ENCODE results near the gene ZNF783.
"Not testable (repeated sequence)": the region's sequence is repeated elsewhere in the genome, so short reads cannot be mapped to it uniquely, and the experiment has no call there.

The ZNF783 gene

DNA sequence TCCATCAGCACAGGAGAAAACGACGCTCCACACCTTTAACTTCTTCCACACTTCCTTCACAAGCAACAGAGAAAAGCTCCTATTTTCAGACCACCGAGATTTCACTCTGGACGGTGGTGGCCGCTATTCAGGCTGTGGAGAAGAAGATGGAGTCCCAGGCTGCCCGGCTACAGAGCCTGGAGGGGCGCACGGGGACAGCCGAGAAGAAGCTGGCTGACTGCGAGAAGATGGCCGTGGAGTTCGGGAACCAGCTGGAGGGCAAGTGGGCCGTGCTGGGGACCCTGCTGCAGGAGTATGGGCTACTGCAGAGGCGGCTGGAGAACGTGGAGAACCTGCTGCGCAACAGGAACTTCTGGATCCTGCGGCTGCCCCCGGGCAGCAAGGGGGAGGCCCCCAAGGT lies 11.8 kb upstream of the ZNF783 start:
- H3K4me1 ChIP-seq (ENCODE audit: control extremely low read depth in 1 of 4, control insufficient read depth in 4 of 4, insufficient read depth in 4 of 4, low read length in 3 of 4); POLR2A ChIA-PET; H3K9me3 ChIP-seq (ENCODE audit: control extremely low read depth in 1 of 5, control insufficient read depth in 4 of 5, insufficient read depth in 2 of 5, low read depth in 1 of 5, low read length in 4 of 5); H3K4me3 ChIP-seq (ENCODE audit: control insufficient read depth in 1 of 7, extremely low read depth in 1 of 7, insufficient read depth in 4 of 7, low read depth in 2 of 7, low read length in 6 of 7); DNase-seq; H3K27me3 ChIP-seq (replicated peaks in 2 of 5; ENCODE audit: control insufficient read depth in 4 of 5, insufficient read depth in 5 of 5, low read length in 4 of 5); H3K27ac ChIP-seq (ENCODE audit: insufficient read depth in 1 of 2, low read depth in 1 of 2, low read length in 2 of 2, poor library complexity in 1 of 2, severe bottlenecking in 2 of 2): not testable (repeated sequence)
- WGBS (ENCODE audit: insufficient coverage), result 95% methylated on average over 13 of the region's 18 CpGs
- CTCF ChIA-PET, result interaction anchor here (1.5 kb wide), 1 partner anchor 9 kb away, joined by 3 read pairs; no protein-coding TSS in a partner anchor
- peaks cover 20 to 45% (median 41%) of the 10 kb centered on the region in 4 experiments for H3K36me3 ChIP-seq (ENCODE audit: control insufficient read depth in 4 of 4, insufficient read depth in 4 of 4, low read length in 3 of 4)

- H3K27me3 ChIP-seq (replicated peaks in 2 of 5; ENCODE audit: control insufficient read depth in 4 of 5, insufficient read depth in 5 of 5, low read length in 4 of 5); DNase-seq; H3K9me3 ChIP-seq (ENCODE audit: control extremely low read depth in 1 of 5, control insufficient read depth in 4 of 5, insufficient read depth in 2 of 5, low read depth in 1 of 5, low read length in 4 of 5); H3K27ac ChIP-seq (ENCODE audit: insufficient read depth in 1 of 2, low read depth in 1 of 2, low read length in 2 of 2, poor library complexity in 1 of 2, severe bottlenecking in 2 of 2); POLR2A ChIA-PET; H3K4me3 ChIP-seq (ENCODE audit: control insufficient read depth in 1 of 7, extremely low read depth in 1 of 7, insufficient read depth in 4 of 7, low read depth in 2 of 7, low read length in 6 of 7); H3K4me1 ChIP-seq (ENCODE audit: control extremely low read depth in 1 of 4, control insufficient read depth in 4 of 4, insufficient read depth in 4 of 4, low read length in 3 of 4): not testable (repeated sequence)
- WGBS (ENCODE audit: insufficient coverage), result 93% methylated on average over 9 of the region's 10 CpGs
- CTCF ChIA-PET, result interaction anchor here (1.8 kb wide), 1 partner anchor 10 kb away, joined by 12 read pairs; the partner anchor contains the start of gene ZNF783
- peaks cover 24 to 56% (median 48%) of the 10 kb centered on the region in 4 experiments for H3K36me3 ChIP-seq (ENCODE audit: control insufficient read depth in 4 of 4, insufficient read depth in 4 of 4, low read length in 3 of 4)
These were observed 10.5 kb upstream of the ZNF783 start for GRCh38 chr7:149251518-149251917.

- CTCF ChIA-PET, result interaction anchor here (1.1 to 1.8 kb wide), 2 partner anchors 9 to 11 kb away, joined by 3 to 12 read pairs; partner anchors contain the start of gene ZNF783
- H3K9me3 ChIP-seq (ENCODE audit: control extremely low read depth in 1 of 5, control insufficient read depth in 4 of 5, insufficient read depth in 2 of 5, low read depth in 1 of 5, low read length in 4 of 5), result no peaks in the 10 kb centered on the region
- 100% methylated on average over 2 of the region's 2 CpGs for WGBS (ENCODE audit: insufficient coverage)
- DNase-seq, result no peak
- no peaks in the 10 kb centered on the region for H3K27me3 ChIP-seq (replicated peaks in 2 of 5; ENCODE audit: control insufficient read depth in 4 of 5, insufficient read depth in 5 of 5, low read length in 4 of 5)
- no peak overlapping the region for H3K27ac ChIP-seq (ENCODE audit: insufficient read depth in 1 of 2, low read depth in 1 of 2, low read length in 2 of 2, poor library complexity in 1 of 2, severe bottlenecking in 2 of 2)
- peaks cover 24 to 57% (median 49%) of the 10 kb centered on the region in 4 experiments for H3K36me3 ChIP-seq (ENCODE audit: control insufficient read depth in 4 of 4, insufficient read depth in 4 of 4, low read length in 3 of 4)
- POLR2A ChIA-PET, result no interaction called here
- no peak overlapping the region for H3K4me3 ChIP-seq (ENCODE audit: control insufficient read depth in 1 of 7, extremely low read depth in 1 of 7, insufficient read depth in 4 of 7, low read depth in 2 of 7, low read length in 6 of 7)
- peaks cover 0 to 1% (median 0%) of the 10 kb centered on the region in 4 experiments for H3K4me1 ChIP-seq (ENCODE audit: control extremely low read depth in 1 of 4, control insufficient read depth in 4 of 4, insufficient read depth in 4 of 4, low read length in 3 of 4)
These were observed 9.6 kb upstream of the ZNF783 start for GRCh38 chr7:149252378-149252777.

DNA sequence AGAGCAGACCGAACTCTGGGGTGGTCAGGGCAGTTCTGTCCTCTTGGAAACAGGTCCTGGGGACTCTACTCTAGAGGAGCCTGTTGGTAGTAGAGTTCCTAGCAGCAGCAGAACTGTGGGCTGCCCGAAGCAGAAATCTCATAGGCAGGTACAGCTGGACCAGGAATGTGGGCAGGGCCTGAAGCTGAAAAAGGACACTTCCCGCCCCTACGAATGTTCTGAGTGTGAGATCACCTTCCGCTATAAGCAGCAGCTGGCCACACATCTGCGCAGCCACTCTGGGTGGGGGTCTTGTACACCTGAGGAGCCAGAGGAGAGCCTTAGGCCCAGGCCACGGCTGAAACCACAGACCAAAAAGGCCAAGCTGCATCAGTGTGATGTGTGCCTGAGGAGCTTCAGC lies 8.3 kb upstream of the ZNF783 start:
- WGBS (ENCODE audit: insufficient coverage), result 97% methylated on average over 7 of the region's 7 CpGs
- peaks cover 0 to 1% (median 0%) of the 10 kb centered on the region in 4 experiments for H3K4me1 ChIP-seq (ENCODE audit: control extremely low read depth in 1 of 4, control insufficient read depth in 4 of 4, insufficient read depth in 4 of 4, low read length in 3 of 4)
- H3K9me3 ChIP-seq (ENCODE audit: control extremely low read depth in 1 of 5, control insufficient read depth in 4 of 5, insufficient read depth in 2 of 5, low read depth in 1 of 5, low read length in 4 of 5), result no peaks in the 10 kb centered on the region
- H3K4me3 ChIP-seq (ENCODE audit: control insufficient read depth in 1 of 7, extremely low read depth in 1 of 7, insufficient read depth in 4 of 7, low read depth in 2 of 7, low read length in 6 of 7), result no peak overlapping the region
- no peaks in the 10 kb centered on the region for H3K27me3 ChIP-seq (replicated peaks in 2 of 5; ENCODE audit: control insufficient read depth in 4 of 5, insufficient read depth in 5 of 5, low read length in 4 of 5)
- POLR2A ChIA-PET, result no interaction called here
- DNase-seq, result no peak
- peaks cover 19 to 57% (median 49%) of the 10 kb centered on the region in 4 experiments for H3K36me3 ChIP-seq (ENCODE audit: control insufficient read depth in 4 of 4, insufficient read depth in 4 of 4, low read length in 3 of 4)
- CTCF ChIA-PET, result interaction anchor here (0.6 to 0.9 kb wide), 2 partner anchors 15 to 169 kb away, joined by 3 to 4 read pairs; no protein-coding TSS in a partner anchor
- no peak overlapping the region for H3K27ac ChIP-seq (ENCODE audit: insufficient read depth in 1 of 2, low read depth in 1 of 2, low read length in 2 of 2, poor library complexity in 1 of 2, severe bottlenecking in 2 of 2)

DNA sequence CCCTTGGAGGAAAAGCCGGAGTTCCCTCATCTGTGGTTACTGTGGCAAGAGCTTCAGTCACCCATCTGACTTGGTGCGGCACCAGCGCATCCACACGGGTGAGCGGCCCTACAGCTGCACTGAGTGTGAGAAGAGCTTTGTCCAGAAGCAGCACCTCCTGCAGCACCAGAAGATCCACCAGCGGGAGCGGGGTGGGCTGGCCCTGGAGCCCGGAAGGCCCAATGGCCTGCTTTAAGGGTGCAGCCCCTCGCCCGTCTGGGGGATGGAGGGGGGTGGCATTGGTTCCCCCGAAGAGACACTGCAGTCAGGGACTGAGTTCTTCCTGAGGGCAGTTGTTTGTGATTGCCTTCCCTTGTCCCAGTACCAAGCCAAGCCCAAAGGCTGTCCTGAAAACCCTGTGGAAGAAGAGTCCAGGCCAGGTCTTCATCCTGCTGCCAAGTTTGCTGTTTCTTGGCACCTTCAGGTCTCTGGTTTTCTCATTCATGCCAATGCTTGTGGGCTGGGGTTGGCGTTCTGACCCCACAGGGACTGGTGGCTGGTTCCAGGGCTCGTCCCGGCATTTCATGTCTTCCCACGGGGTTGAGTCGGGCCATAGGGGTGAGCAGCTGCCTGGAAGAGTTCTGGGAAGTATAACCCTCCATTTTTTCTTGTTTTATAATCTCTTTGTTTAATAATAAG lies 7.7 kb upstream of the ZNF783 start:
- Histone ChIP-seq H3K27ac (ENCODE audit: insufficient read depth in 1 of 2, low read depth in 1 of 2, low read length in 2 of 2, poor library complexity in 1 of 2, severe bottlenecking in 2 of 2) (no peak overlapping the region), H3K4me1 (ENCODE audit: control extremely low read depth in 1 of 4, control insufficient read depth in 4 of 4, insufficient read depth in 4 of 4, low read length in 3 of 4) (no peaks in the 10 kb centered on the region), H3K9me3 (ENCODE audit: control extremely low read depth in 1 of 5, control insufficient read depth in 4 of 5, insufficient read depth in 2 of 5, low read depth in 1 of 5, low read length in 4 of 5) (no peaks in the 10 kb centered on the region), H3K36me3 (ENCODE audit: control insufficient read depth in 4 of 4, insufficient read depth in 4 of 4, low read length in 3 of 4) (peaks cover 19 to 57% (median 49%) of the 10 kb centered on the region in 4 experiments), H3K27me3 (replicated peaks in 2 of 5; ENCODE audit: control insufficient read depth in 4 of 5, insufficient read depth in 5 of 5, low read length in 4 of 5) (no peaks in the 10 kb centered on the region), H3K4me3 (ENCODE audit: control insufficient read depth in 1 of 7, extremely low read depth in 1 of 7, insufficient read depth in 4 of 7, low read depth in 2 of 7, low read length in 6 of 7) (no peak overlapping the region)
- ChIA-PET POLR2A (no interaction called here), CTCF (no interaction called here)
- WGBS (ENCODE audit: insufficient coverage), result 98% methylated on average over 9 of the region's 16 CpGs
- no peak for DNase-seq

GRCh38 chr7:149255174-149255573 lies 6.8 kb upstream of the ZNF783 start:
- ChIA-PET CTCF (no interaction called here), POLR2A (no interaction called here)
- WGBS (ENCODE audit: insufficient coverage), result 100% methylated on average over 2 of the region's 5 CpGs

DNA sequence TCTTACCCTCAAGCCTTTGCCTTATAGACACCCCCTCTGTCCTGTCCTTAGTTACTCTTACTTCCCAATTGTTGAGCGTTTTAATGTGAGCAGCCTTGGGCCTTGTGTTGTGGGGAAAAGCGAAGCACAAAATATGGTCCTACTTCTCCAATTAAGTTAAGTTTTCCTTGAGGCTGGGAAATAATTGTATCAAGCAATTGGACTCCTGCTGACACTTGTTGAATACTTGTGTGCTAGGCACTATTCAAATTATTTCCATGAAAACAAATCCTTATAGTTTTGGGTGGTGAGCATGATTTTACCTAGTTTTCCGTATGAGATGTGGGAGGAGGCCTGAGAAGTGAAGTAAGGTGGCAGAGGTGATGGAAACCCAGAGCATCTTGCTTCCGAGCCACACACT lies 5.4 kb upstream of the ZNF783 start:
- peaks cover 19 to 45% (median 37%) of the 10 kb centered on the region in 4 experiments for H3K36me3 ChIP-seq (ENCODE audit: control insufficient read depth in 4 of 4, insufficient read depth in 4 of 4, low read length in 3 of 4)
- no peak overlapping the region for H3K4me3 ChIP-seq (ENCODE audit: control insufficient read depth in 1 of 7, extremely low read depth in 1 of 7, insufficient read depth in 4 of 7, low read depth in 2 of 7, low read length in 6 of 7)
- H3K27me3 ChIP-seq (replicated peaks in 2 of 5; ENCODE audit: control insufficient read depth in 4 of 5, insufficient read depth in 5 of 5, low read length in 4 of 5), result no peaks in the 10 kb centered on the region
- DNase-seq, result no peak
- H3K9me3 ChIP-seq (ENCODE audit: control extremely low read depth in 1 of 5, control insufficient read depth in 4 of 5, insufficient read depth in 2 of 5, low read depth in 1 of 5, low read length in 4 of 5), result no peaks in the 10 kb centered on the region
- 83% methylated on average over 2 of the region's 4 CpGs for WGBS (ENCODE audit: insufficient coverage)
- H3K27ac ChIP-seq (ENCODE audit: insufficient read depth in 1 of 2, low read depth in 1 of 2, low read length in 2 of 2, poor library complexity in 1 of 2, severe bottlenecking in 2 of 2), result no peak overlapping the region
- ChIA-PET POLR2A (no interaction called here), CTCF (no interaction called here)
- peaks cover 0 to 5% (median 4%) of the 10 kb centered on the region in 4 experiments for H3K4me1 ChIP-seq (ENCODE audit: control extremely low read depth in 1 of 4, control insufficient read depth in 4 of 4, insufficient read depth in 4 of 4, low read length in 3 of 4)

More at GRCh38 chr7:149255174-149255573, 6.8 kb upstream of the ZNF783 start:
- H3K36me3 ChIP-seq (ENCODE audit: control insufficient read depth in 4 of 4, insufficient read depth in 4 of 4, low read length in 3 of 4), result peaks cover 19 to 54% (median 45%) of the 10 kb centered on the region in 4 experiments
- no peaks in the 10 kb centered on the region for H3K4me1 ChIP-seq (ENCODE audit: control extremely low read depth in 1 of 4, control insufficient read depth in 4 of 4, insufficient read depth in 4 of 4, low read length in 3 of 4)
- no peaks in the 10 kb centered on the region for H3K9me3 ChIP-seq (ENCODE audit: control extremely low read depth in 1 of 5, control insufficient read depth in 4 of 5, insufficient read depth in 2 of 5, low read depth in 1 of 5, low read length in 4 of 5)
- DNase-seq, result no peak
- H3K4me3 ChIP-seq (ENCODE audit: control insufficient read depth in 1 of 7, extremely low read depth in 1 of 7, insufficient read depth in 4 of 7, low read depth in 2 of 7, low read length in 6 of 7), result no peak overlapping the region
- H3K27me3 ChIP-seq (replicated peaks in 2 of 5; ENCODE audit: control insufficient read depth in 4 of 5, insufficient read depth in 5 of 5, low read length in 4 of 5), result no peaks in the 10 kb centered on the region
- no peak overlapping the region for H3K27ac ChIP-seq (ENCODE audit: insufficient read depth in 1 of 2, low read depth in 1 of 2, low read length in 2 of 2, poor library complexity in 1 of 2, severe bottlenecking in 2 of 2)
